GM12865 (cell line): ENCODE measurements around the gene MT1B.
A peak's percentile ranks its signal among the peaks of the same experiment; 100 is the strongest.
"Not testable (repeated sequence)": the region's sequence is repeated elsewhere in the genome, so short reads cannot be mapped to it uniquely, and the experiment has no call there.

Source experiments
- DNase-seq: peaks from one replicate; pipeline ENCODE4 v3.0.0; 2010; ENCODE audit warnings: low read depth
- H3K4me3 ChIP-seq: 2 replicates; pipeline ENCODE4 v1.5.1; 2011; ENCODE audit warnings: mild to moderate bottlenecking, low read depth, low read length, control low read depth
- CTCF ChIP-seq: IDR thresholded peaks from 2 replicates; pipeline ENCODE4 v1.5.1; 2011; ENCODE audit warnings: low read length, control low read depth, low read depth, inconsistent platforms; ENCODE audit not compliant: insufficient read depth; ENCODE audit errors: missing control alignments

MT1B gene

DNA sequence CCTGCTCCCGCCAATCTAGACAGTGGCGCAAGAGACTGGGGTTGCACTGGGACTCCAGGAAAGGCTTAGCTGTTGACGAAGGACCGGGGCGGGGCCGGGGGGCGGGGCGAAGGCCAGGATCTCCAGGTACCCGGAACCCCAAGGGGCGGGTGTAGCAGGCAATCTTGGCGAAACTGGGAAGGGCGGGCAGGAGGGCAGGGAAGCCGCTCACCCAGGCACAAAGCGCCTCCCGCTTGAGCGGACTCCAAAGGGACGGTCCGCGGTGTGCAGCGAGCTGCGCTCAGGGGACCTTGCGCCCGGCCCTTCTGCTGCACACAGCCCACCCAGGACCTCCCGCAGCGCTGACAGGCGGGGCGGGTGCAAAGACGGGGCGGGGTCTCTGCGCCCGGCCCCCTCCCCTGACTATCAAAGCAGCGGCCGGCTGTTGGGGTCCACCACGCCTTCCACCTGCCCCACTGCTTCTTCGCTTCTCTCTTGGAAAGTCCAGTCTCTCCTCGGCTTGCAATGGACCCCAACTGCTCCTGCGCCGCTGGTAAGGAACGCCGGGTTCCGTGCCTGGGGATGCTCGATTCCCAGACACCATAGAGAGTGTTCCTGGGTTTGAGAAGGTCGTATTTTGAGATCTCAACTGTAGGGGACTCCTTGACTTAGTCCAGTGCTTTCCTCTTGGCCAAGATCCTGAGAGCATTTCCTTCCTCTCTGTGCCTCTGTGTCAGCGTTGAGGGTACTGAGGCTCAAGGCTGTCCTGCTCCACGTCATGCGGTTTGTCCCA, 6.1 kb downstream of the MT1B start, which contains the start of gene MT1F:
MT1F (plus strand) TSS at position 405 of the 772 bp plus-strand sequence; CDS start at position 505, 100 bp downstream.
- TF ChIP-seq CTCF: no peak
- H3K4me3 ChIP-seq: peak within 1 kb of the TSS; percentile 31
- DNase-seq: peak; percentile 33

DNA sequence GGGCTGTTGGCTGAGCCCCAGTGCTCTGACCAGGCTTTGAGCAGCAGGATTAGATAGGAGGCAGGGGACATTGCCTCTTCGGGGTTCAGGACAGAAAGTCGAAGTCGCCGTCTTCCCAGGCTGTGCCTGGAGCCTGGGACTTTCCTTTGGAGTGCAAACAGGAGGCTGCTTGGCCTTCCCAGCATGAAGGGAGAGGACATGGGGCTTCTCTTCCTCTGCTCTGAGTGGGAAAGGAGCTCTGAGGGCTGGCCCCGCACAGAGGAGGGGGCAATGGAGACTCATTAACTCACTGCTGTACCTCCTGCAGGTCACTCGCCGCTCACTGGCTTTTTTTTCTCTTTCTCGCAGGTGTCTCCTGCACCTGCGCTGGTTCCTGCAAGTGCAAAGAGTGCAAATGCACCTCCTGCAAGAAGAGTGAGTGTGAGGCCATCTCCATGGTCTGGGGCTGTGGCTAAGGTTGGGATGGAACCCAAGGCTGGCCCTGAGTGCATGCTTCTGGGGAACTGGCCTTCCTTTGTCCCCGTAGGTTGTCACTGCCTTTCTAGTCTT, 6.7 kb downstream of the MT1B start:
- DNase-seq: no peak
- no peak overlapping the region for H3K4me3 ChIP-seq
- no peak for TF ChIP-seq CTCF

GRCh38 chr16:56662357-56663354, 11.0 kb downstream of the MT1B start:
- TF ChIP-seq CTCF: no peak
- no peak overlapping the region for H3K4me3 ChIP-seq
- no peak for DNase-seq

GRCh38 chr16:56664506-56664905, 12.8 kb downstream of the MT1B start:
- TF ChIP-seq CTCF: no peak
- no peak overlapping the region for H3K4me3 ChIP-seq
- DNase-seq: no peak

DNA sequence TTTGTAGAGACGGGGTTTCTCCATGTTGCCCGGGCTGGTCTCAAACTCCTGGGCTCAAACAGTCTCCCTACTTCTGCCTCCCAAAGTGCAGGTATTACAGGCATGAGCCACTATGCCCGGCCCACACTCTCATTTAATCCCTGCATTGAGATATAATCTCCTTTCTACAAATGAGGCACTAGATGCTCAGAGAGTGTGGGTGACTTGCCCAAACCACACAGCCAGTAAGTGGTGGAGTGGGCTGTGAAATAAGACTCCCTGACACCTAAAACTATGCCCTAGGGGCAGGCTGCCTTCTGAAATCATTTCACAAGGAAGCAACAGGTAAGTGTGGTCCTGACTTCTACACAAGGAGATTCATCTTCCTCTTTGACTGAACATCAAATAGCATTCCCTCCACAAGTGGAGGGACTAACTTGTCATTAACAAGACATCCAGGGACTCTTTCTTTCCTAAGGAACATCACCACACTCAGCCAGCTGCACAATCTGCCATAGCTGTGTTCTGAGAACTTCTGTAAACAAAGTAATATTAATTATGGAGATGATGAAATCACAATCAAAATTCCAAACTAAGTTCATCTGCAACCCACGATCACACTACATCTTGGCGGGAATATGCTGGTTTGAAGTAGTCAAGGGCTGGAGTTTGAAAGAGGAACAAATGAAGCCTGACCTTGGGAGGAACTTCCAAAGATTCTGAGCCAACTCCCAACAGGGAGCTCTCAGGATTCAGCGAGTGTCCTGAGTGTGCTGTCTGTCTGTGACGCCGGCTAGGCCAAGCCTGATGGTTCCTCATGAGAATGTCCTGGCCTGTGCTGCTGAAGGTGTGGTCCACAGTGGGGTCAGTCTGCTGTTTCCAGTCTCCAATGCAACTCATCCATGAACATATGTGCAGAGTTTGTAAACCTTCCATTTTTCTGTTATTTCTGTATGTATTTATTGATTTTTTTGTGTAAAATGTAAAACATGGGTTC, 13.9 kb downstream of the MT1B start:
- not testable (repeated sequence) for H3K4me3 ChIP-seq, DNase-seq

- no peak within 1 kb of the TSS for H3K4me3 ChIP-seq
- no peak for TF ChIP-seq CTCF
- no peak for DNase-seq
Observed at GRCh38 chr16:56667581-56668571, 16.2 kb downstream of the MT1B start, which contains the start of gene MT1G. MT1G (minus strand) TSS chr16:56668065; CDS start chr16:56667993, 72 bp downstream.
